MM.1S (cell line): ENCODE measurements around the gene CFAP54.

Experiments used
- DNase-seq: peaks from one replicate; pipeline ENCODE4 v3.0.0-alpha.2; 2015
- H2AFZ ChIP-seq: fragments of 300-600 bp; sonication (generic); 2 replicates; pipeline ENCODE4 v1.6.0; 2016; ENCODE audit warnings: antibody characterized with exemption, low read length
- H3F3A ChIP-seq: fragments of 300-600 bp; sonication (generic); 2 replicates; pipeline ENCODE4 v1.6.1; 2016; ENCODE audit warnings: mild to moderate bottlenecking, antibody characterized with exemption, low read length, moderate library complexity, mixed read lengths; ENCODE audit not compliant: insufficient read depth
- H3K27ac ChIP-seq: fragments of 300-600 bp; sonication (generic); 2 replicates; pipeline ENCODE4 v1.5.1; 2016; ENCODE audit warnings: mild to moderate bottlenecking, low read length
- H3K27me3 ChIP-seq: fragments of 300-600 bp; sonication (generic); replicated peaks from 2 replicates; pipeline ENCODE4 v1.6.0; 2016; ENCODE audit warnings: low read length; ENCODE audit not compliant: insufficient read depth
- H3K36me3 ChIP-seq: fragments of 300-600 bp; sonication (generic); replicated peaks from 2 replicates; pipeline ENCODE4 v1.6.1; 2016; ENCODE audit warnings: mild to moderate bottlenecking, low read length, mixed read lengths; ENCODE audit not compliant: insufficient read depth
- H3K4me1 ChIP-seq: fragments of 300-600 bp; sonication (generic); 2 replicates; pipeline ENCODE4 v1.6.1; 2016; ENCODE audit warnings: low read length, mixed read lengths
- H3K4me2 ChIP-seq: fragments of 300-600 bp; sonication (generic); 2 replicates; pipeline ENCODE4 v1.6.0; 2016; ENCODE audit warnings: low read depth, low read length
- H3K4me3 ChIP-seq: fragments of 300-600 bp; sonication (generic); 2 replicates; pipeline ENCODE4 v1.5.1; 2016; ENCODE audit warnings: low read length, mixed read lengths
- H3K79me2 ChIP-seq: fragments of 300-600 bp; sonication (generic); 2 replicates; pipeline ENCODE4 v1.6.1; 2016; ENCODE audit warnings: mixed run types, low read length, mixed read lengths
- H3K9ac ChIP-seq: fragments of 300-600 bp; sonication (generic); 2 replicates; pipeline ENCODE4 v1.6.1; 2016; ENCODE audit warnings: low read length, mixed read lengths
- H3K9me2 ChIP-seq: fragments of 300-600 bp; sonication (generic); replicated peaks from 2 replicates; pipeline ENCODE4 v1.6.1; 2016; ENCODE audit warnings: mild to moderate bottlenecking, low read length, mixed read lengths; ENCODE audit not compliant: insufficient read depth
- H3K9me3 ChIP-seq: fragments of 300-600 bp; sonication (generic); replicated peaks from 2 replicates; pipeline ENCODE4 v1.6.1; 2016; ENCODE audit warnings: mild to moderate bottlenecking, low read length, mixed read lengths; ENCODE audit not compliant: insufficient read depth
- H4K20me1 ChIP-seq: fragments of 300-600 bp; sonication (generic); 2 replicates; pipeline ENCODE4 v1.6.1; 2016; ENCODE audit warnings: mild to moderate bottlenecking, low read length, moderate library complexity, mixed read lengths; ENCODE audit not compliant: insufficient read depth
- CTCF ChIP-seq: fragments of 300-600 bp; sonication (generic); IDR thresholded peaks from 2 replicates; pipeline ENCODE4 v1.5.1; 2016; ENCODE audit warnings: antibody characterized with exemption, low read length, mixed read lengths
- EZH2 ChIP-seq: fragments of 300-600 bp; sonication (generic); optimal IDR thresholded peaks from 2 replicates; pipeline ENCODE3; 2017; ENCODE audit warnings: low read depth, mild to moderate bottlenecking, antibody characterized with exemption, low read length, mixed read lengths
- EZH2phosphoT487 ChIP-seq: fragments of 300-600 bp; sonication (generic); IDR thresholded peaks from 2 replicates; pipeline ENCODE4 v1.6.1; 2018; ENCODE audit warnings: antibody characterized with exemption, low read length

The CFAP54 gene

DNA sequence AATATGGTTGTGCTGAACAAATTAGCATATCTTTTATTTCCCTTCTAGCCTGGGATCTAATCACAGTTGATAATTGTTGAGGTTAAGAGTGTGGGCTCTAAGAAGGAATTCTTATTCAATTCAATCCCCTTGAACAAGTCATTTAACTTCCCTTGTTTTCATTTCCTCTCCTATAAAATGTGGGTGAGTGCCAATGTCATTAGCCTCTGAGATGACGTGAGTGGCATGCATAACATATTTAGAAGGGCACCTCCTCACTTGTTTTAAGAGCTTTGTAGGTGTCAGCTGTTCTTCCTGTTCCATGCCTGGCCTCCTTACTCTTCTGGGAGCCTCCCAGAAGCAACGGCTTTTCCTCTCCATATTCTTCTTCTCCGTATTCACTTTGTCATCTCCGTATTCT is 262.2 kb downstream of the CFAP54 start:
- TF ChIP-seq EZH2phosphoT487, result no peak
- TF ChIP-seq CTCF, result no peak
- no peak for TF ChIP-seq EZH2
- Histone ChIP-seq H3K79me2 (no peaks in the 10 kb centered on the region), H3K4me1 (no peaks in the 10 kb centered on the region), H3K9me2 (no peaks in the 10 kb centered on the region), H3K27ac (no peak overlapping the region), H2AFZ (no peak overlapping the region), H3K4me3 (no peak overlapping the region), H3K9ac (no peak overlapping the region), H3K27me3 (no peaks in the 10 kb centered on the region), H3F3A (no peaks in the 10 kb centered on the region), H3K36me3 (no peaks in the 10 kb centered on the region), H3K9me3 (no peaks in the 10 kb centered on the region), H3K4me2 (no peak overlapping the region), H4K20me1 (no peaks in the 10 kb centered on the region)
- no peak for DNase-seq

GRCh38 chr12:96752211-96752610 is 262.8 kb downstream of the CFAP54 start:
- Histone ChIP-seq H3K9me3 (no peaks in the 10 kb centered on the region), H3K9me2 (no peaks in the 10 kb centered on the region), H2AFZ (no peak overlapping the region), H3K4me2 (no peak overlapping the region), H3F3A (no peaks in the 10 kb centered on the region), H3K79me2 (no peaks in the 10 kb centered on the region), H3K36me3 (no peaks in the 10 kb centered on the region), H3K27ac (no peak overlapping the region), H4K20me1 (no peaks in the 10 kb centered on the region), H3K4me1 (no peaks in the 10 kb centered on the region), H3K27me3 (no peaks in the 10 kb centered on the region), H3K9ac (no peak overlapping the region), H3K4me3 (no peak overlapping the region)
- no peak for DNase-seq
- no peak for TF ChIP-seq EZH2
- TF ChIP-seq CTCF, result no peak
- TF ChIP-seq EZH2phosphoT487, result no peak

DNA sequence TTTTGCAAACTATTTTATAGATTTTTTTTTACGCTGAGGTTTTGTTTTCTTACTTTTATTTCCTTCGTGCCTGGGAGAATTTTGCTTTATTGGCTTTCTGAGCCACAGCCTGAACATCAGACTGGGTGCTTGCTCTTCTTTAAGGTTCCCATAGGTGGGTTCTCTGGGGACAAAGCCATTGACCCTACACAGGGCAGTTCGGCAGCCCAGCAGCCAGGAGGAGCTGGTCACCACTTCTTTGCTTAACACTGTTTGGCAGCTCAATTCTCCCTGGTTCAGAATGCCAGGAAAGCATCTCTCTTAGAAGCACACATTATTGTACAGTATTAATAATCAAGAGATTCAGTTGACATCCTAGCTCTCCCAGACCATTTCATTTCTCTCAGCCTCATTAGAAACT is 276.9 kb downstream of the CFAP54 start:
- H4K20me1 ChIP-seq, result no peaks in the 10 kb centered on the region
- no peaks in the 10 kb centered on the region for H3F3A ChIP-seq
- H3K9me3 ChIP-seq, result no peaks in the 10 kb centered on the region
- no peak overlapping the region for H3K4me2 ChIP-seq
- H3K79me2 ChIP-seq, result no peaks in the 10 kb centered on the region
- H3K9me2 ChIP-seq, result no peaks in the 10 kb centered on the region
- no peak overlapping the region for H2AFZ ChIP-seq
- no peak for DNase-seq
- no peaks in the 10 kb centered on the region for H3K4me1 ChIP-seq
- no peaks in the 10 kb centered on the region for H3K36me3 ChIP-seq
- no peak overlapping the region for H3K27ac ChIP-seq
- no peak overlapping the region for H3K4me3 ChIP-seq
- no peaks in the 10 kb centered on the region for H3K27me3 ChIP-seq
- TF ChIP-seq EZH2phosphoT487 (no peak), CTCF (no peak), EZH2 (no peak)
- no peak overlapping the region for H3K9ac ChIP-seq

- Histone ChIP-seq H3K36me3 (no peaks in the 10 kb centered on the region), H3K4me2 (no peak overlapping the region), H3K9me3 (no peaks in the 10 kb centered on the region), H4K20me1 (no peaks in the 10 kb centered on the region), H3K9ac (no peak overlapping the region), H3K4me1 (no peaks in the 10 kb centered on the region), H2AFZ (no peak overlapping the region), H3K79me2 (no peaks in the 10 kb centered on the region), H3K27me3 (no peaks in the 10 kb centered on the region), H3K9me2 (no peaks in the 10 kb centered on the region), H3F3A (no peaks in the 10 kb centered on the region), H3K27ac (no peak overlapping the region), H3K4me3 (no peak overlapping the region)
- no peak for DNase-seq
- TF ChIP-seq EZH2phosphoT487 (no peak), EZH2 (no peak), CTCF (no peak)
These were observed 280.0 kb downstream of the CFAP54 start for GRCh38 chr12:96769400-96769799.
